Mesenchymal stem cell (in vitro differentiated cells and primary cell): ENCODE measurements around the gene LRCH4.
A peak's percentile ranks its signal among the peaks of the same experiment; 100 is the strongest.

Experiments
- DNase-seq: peaks from one replicate; pipeline ENCODE4 v3.0.0-alpha.2; 2013
- H2AFZ ChIP-seq: one replicate; pipeline ENCODE4 v1.6.1; 2013; ENCODE audit warnings: low read depth, mild to moderate bottlenecking, control low read depth, inconsistent platforms, low read length, moderate library complexity
- H2AK5ac ChIP-seq: 2 replicates; pipeline ENCODE4 v1.6.1; 2013; ENCODE audit warnings: low read length, moderate library complexity, mild to moderate bottlenecking, inconsistent platforms; ENCODE audit not compliant: severe bottlenecking
- H2BK120ac ChIP-seq: one replicate; pipeline ENCODE4 v1.6.1; 2013; ENCODE audit warnings: low read depth, mild to moderate bottlenecking, inconsistent platforms, low read length, moderate library complexity
- H2BK12ac ChIP-seq, 2 experiments: one replicate each; pipeline ENCODE4 v1.6.1; 2013; ENCODE audit warnings: inconsistent platforms in 2 of 2, low read length in 2 of 2, mild to moderate bottlenecking in 2 of 2, moderate library complexity in 2 of 2, control low read depth in 1 of 2
- H2BK15ac ChIP-seq: one replicate; pipeline ENCODE4 v1.6.1; 2013; ENCODE audit warnings: mild to moderate bottlenecking, low read depth, inconsistent platforms; ENCODE audit not compliant: poor library complexity, severe bottlenecking
- H2BK5ac ChIP-seq: 2 replicates; pipeline ENCODE4 v1.6.1; 2013; ENCODE audit warnings: low read depth, mild to moderate bottlenecking, low read length, control low read depth, inconsistent platforms; ENCODE audit not compliant: poor library complexity, severe bottlenecking
- H3K14ac ChIP-seq, 2 experiments: one replicate each; pipeline ENCODE4 v1.6.1; 2013; ENCODE audit warnings: inconsistent platforms in 2 of 2, low read length in 2 of 2, control low read depth in 1 of 2, mild to moderate bottlenecking in 1 of 2, moderate library complexity in 1 of 2
- H3K18ac ChIP-seq, 2 experiments: one replicate each; pipeline ENCODE4 v1.6.1; 2013; ENCODE audit warnings: inconsistent platforms in 2 of 2, low read length in 2 of 2, control low read depth in 1 of 2, low read depth in 1 of 2, mild to moderate bottlenecking in 1 of 2
- H3K23ac ChIP-seq, 2 experiments: one replicate each; pipeline ENCODE4 v1.6.1; 2013; ENCODE audit warnings: inconsistent platforms in 2 of 2, low read length in 2 of 2, mild to moderate bottlenecking in 2 of 2, moderate library complexity in 2 of 2, control low read depth in 1 of 2
- H3K27ac ChIP-seq: 2 replicates; pipeline ENCODE4 v1.5.1; 2013; ENCODE audit warnings: mild to moderate bottlenecking, moderate library complexity, low read length, control low read depth, inconsistent platforms; ENCODE audit not compliant: poor library complexity, severe bottlenecking
- H3K27me3 ChIP-seq, 2 experiments: 2 replicates each; pipeline versions ENCODE4 v1.6.1 to v1.7.0; 2013; ENCODE audit warnings: low read length in 2 of 2, mild to moderate bottlenecking in 2 of 2, moderate library complexity in 2 of 2, control low read depth in 1 of 2, inconsistent platforms in 1 of 2; ENCODE audit not compliant: control insufficient read depth in 1 of 2, insufficient read depth in 1 of 2
- H3K36me3 ChIP-seq, 2 experiments: 2 replicates each; pipeline versions ENCODE4 v1.6.1 to v1.7.0; 2013; ENCODE audit warnings: low read length in 2 of 2, control low read depth in 1 of 2, inconsistent platforms in 1 of 2, low read depth in 1 of 2, mild to moderate bottlenecking in 1 of 2; ENCODE audit not compliant: insufficient read depth in 2 of 2, control insufficient read depth in 1 of 2
- H3K4ac ChIP-seq, 2 experiments: one replicate each; pipeline ENCODE4 v1.6.1; 2013; ENCODE audit warnings: inconsistent platforms in 2 of 2, low read length in 2 of 2, mild to moderate bottlenecking in 2 of 2, moderate library complexity in 2 of 2, control low read depth in 1 of 2, low read depth in 1 of 2
- H3K4me1 ChIP-seq: 2 replicates; pipeline ENCODE4 v1.6.1; 2013; ENCODE audit warnings: low read depth, low read length, control low read depth; ENCODE audit not compliant: control insufficient read depth, insufficient read depth
- H3K4me2 ChIP-seq: 2 replicates; pipeline ENCODE4 v1.6.1; 2013; ENCODE audit warnings: low read length, mild to moderate bottlenecking, inconsistent platforms; ENCODE audit not compliant: poor library complexity, severe bottlenecking
- H3K4me3 ChIP-seq, 2 experiments: 2 replicates each; pipeline versions ENCODE4 v1.5.1 to v1.7.0; 2013; ENCODE audit warnings: low read length in 2 of 2, mild to moderate bottlenecking in 2 of 2, control low read depth in 1 of 2, low read depth in 1 of 2; ENCODE audit not compliant: insufficient read depth in 1 of 2
- H3K79me1 ChIP-seq: replicated peaks from 2 replicates; pipeline ENCODE4 v1.6.1; 2013; ENCODE audit warnings: mild to moderate bottlenecking, control low read depth, low read length, inconsistent platforms; ENCODE audit not compliant: poor library complexity, severe bottlenecking
- H3K9ac ChIP-seq: 2 replicates; pipeline ENCODE4 v1.7.0; 2013; ENCODE audit warnings: mild to moderate bottlenecking, low read length, moderate library complexity
- H3K9me3 ChIP-seq: 2 replicates; pipeline ENCODE4 v1.7.0; 2013; ENCODE audit warnings: mild to moderate bottlenecking, low read length; ENCODE audit not compliant: control insufficient read depth
- H4K8ac ChIP-seq: one replicate; pipeline ENCODE4 v1.6.1; 2013; ENCODE audit warnings: inconsistent platforms, mild to moderate bottlenecking, low read length, moderate library complexity
- H4K91ac ChIP-seq: one replicate; pipeline ENCODE4 v1.6.1; 2013; ENCODE audit warnings: mild to moderate bottlenecking, low read length, inconsistent platforms
- WGBS: methylation state at CpG from one replicate; pipeline ENCODE4 v1.1.7; 2013; ENCODE audit warnings: mixed read lengths; 5-methylcytosine and 5-hydroxymethylcytosine counted together

Gene LRCH4

DNA sequence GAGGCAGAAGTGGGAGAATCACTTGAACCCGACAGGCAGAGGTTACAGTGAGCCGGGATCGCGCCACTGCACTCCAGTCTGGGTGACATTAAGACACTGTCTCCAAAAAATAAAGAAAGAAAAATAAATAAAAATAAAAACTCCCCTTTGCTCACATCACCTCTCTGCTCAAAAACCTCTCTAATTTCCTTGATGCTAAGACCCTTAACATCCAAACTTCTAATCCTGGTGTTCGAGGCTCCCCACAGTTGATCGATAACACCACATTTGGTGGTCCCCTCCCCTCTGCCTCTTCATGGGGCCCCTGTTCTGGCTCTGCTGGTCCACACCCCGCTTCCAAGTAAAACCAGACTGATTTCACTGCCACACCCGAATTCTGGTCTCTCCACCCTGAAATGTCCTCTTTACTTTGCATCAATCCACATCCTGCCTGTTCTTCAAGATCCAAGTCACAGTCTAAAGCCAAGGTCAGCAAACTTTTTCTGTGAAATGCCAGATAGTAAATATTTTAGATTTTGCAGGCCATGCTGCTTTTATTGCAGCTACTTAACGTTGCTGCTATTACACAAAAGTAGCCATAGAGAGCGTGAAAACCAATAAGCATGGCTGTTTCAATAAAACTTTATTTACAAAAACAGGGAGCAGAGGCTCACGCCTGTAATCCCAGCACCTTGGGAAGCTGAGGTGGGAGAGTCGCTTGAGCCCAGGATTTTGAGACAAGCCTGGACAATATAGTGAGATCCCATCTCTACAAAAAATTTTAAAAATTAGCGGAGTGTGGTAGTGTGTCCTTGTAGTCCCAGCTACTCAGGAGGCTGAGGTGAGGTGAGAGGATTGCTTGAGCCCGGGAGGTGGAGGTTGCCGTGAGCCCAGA is 38.3 kb upstream of the LRCH4 start:
- no peak overlapping the region for H4K91ac ChIP-seq
- H3K4me3 ChIP-seq = no peak overlapping the region
- no peak overlapping the region for H3K4ac ChIP-seq
- no peak overlapping the region for H3K14ac ChIP-seq
- H2BK15ac ChIP-seq = no peak overlapping the region
- H2BK5ac ChIP-seq = no peak overlapping the region
- no peak overlapping the region for H2BK120ac ChIP-seq
- H2AK5ac ChIP-seq = no peak overlapping the region
- no peak for DNase-seq
- H3K79me1 ChIP-seq = no peaks in the 10 kb centered on the region
- no peak overlapping the region for H3K18ac ChIP-seq
- no peaks in the 10 kb centered on the region for H3K9me3 ChIP-seq
- no peak overlapping the region for H3K4me2 ChIP-seq
- WGBS = 93% methylated on average over 15 of the region's 15 CpGs
- H3K27ac ChIP-seq = no peak overlapping the region
- no peak overlapping the region for H2BK12ac ChIP-seq
- H2AFZ ChIP-seq = no peak overlapping the region
- H3K4me1 ChIP-seq = peaks cover 11% of the 10 kb centered on the region
- no peak overlapping the region for H3K9ac ChIP-seq
- peaks cover 0 to 17% of the 10 kb centered on the region in 2 experiments for H3K36me3 ChIP-seq
- no peak overlapping the region for H4K8ac ChIP-seq
- H3K27me3 ChIP-seq = peaks cover 0 to 7% of the 10 kb centered on the region in 2 experiments
- no peak overlapping the region for H3K23ac ChIP-seq

GRCh38 chr7:100621554-100621953 is 35.6 kb upstream of the LRCH4 start:
- Histone ChIP-seq H2AK5ac (no peak overlapping the region), H3K79me1 (no peaks in the 10 kb centered on the region), H3K27ac (no peak overlapping the region), H4K8ac (peak overlapping the region; percentile 47), H2BK5ac (no peak overlapping the region), H3K14ac (no peak overlapping the region), H3K9ac (no peak overlapping the region), H2AFZ (no peak overlapping the region), H3K4me2 (no peak overlapping the region), H2BK12ac (no peak overlapping the region), H3K18ac (no peak overlapping the region), H4K91ac (peak overlapping the region; percentile 1), H3K4ac (no peak overlapping the region), H3K9me3 (no peaks in the 10 kb centered on the region), H2BK15ac (no peak overlapping the region), H3K4me1 (peaks cover 4% of the 10 kb centered on the region), H3K23ac (no peak overlapping the region), H3K4me3 (no peak overlapping the region), H2BK120ac (no peak overlapping the region), H3K27me3 (no peaks in the 10 kb centered on the region), H3K36me3 (peaks cover 0 to 20% of the 10 kb centered on the region in 2 experiments)
- DNase-seq = peak; percentile 14
- WGBS = 71% methylated on average over 8 of the region's 8 CpGs

GRCh38 chr7:100620804-100621203 is 34.9 kb upstream of the LRCH4 start:
- Histone ChIP-seq H3K23ac (no peak overlapping the region), H3K4me3 (no peak overlapping the region), H2BK120ac (no peak overlapping the region), H3K79me1 (no peaks in the 10 kb centered on the region), H3K9ac (no peak overlapping the region), H3K4ac (no peak overlapping the region), H3K18ac (no peak overlapping the region), H3K27me3 (no peaks in the 10 kb centered on the region), H2AK5ac (no peak overlapping the region), H3K4me2 (no peak overlapping the region), H2AFZ (no peak overlapping the region), H4K8ac (no peak overlapping the region), H2BK5ac (no peak overlapping the region), H2BK12ac (no peak overlapping the region), H3K14ac (no peak overlapping the region), H3K27ac (no peak overlapping the region), H2BK15ac (no peak overlapping the region), H4K91ac (no peak overlapping the region), H3K36me3 (peaks cover 0 to 22% of the 10 kb centered on the region in 2 experiments), H3K9me3 (no peaks in the 10 kb centered on the region), H3K4me1 (no peaks in the 10 kb centered on the region)
- DNase-seq = no peak
- WGBS = 94% methylated on average over 23 of the region's 23 CpGs

- H4K91ac ChIP-seq = no peak overlapping the region
- H3K18ac ChIP-seq = no peak overlapping the region
- H3K27ac ChIP-seq = no peak overlapping the region
- no peak overlapping the region for H2BK5ac ChIP-seq
- H3K4me3 ChIP-seq = no peak overlapping the region
- no peaks in the 10 kb centered on the region for H3K9me3 ChIP-seq
- H3K27me3 ChIP-seq = no peaks in the 10 kb centered on the region
- H2BK15ac ChIP-seq = no peak overlapping the region
- H4K8ac ChIP-seq = no peak overlapping the region
- no peak overlapping the region for H3K23ac ChIP-seq
- H2AK5ac ChIP-seq = no peak overlapping the region
- H2AFZ ChIP-seq = no peak overlapping the region
- H3K36me3 ChIP-seq = peaks cover 0 to 22% of the 10 kb centered on the region in 2 experiments
- H3K4me2 ChIP-seq = no peak overlapping the region
- H3K4me1 ChIP-seq = no peaks in the 10 kb centered on the region
- no peak overlapping the region for H3K9ac ChIP-seq
- no peak overlapping the region for H2BK12ac ChIP-seq
- no peak overlapping the region for H2BK120ac ChIP-seq
- no peak for DNase-seq
- WGBS = 92% methylated on average over 4 of the region's 6 CpGs
- no peak overlapping the region for H3K14ac ChIP-seq
- H3K79me1 ChIP-seq = no peaks in the 10 kb centered on the region
- no peak overlapping the region for H3K4ac ChIP-seq
These were observed 34.3 kb upstream of the LRCH4 start for GRCh38 chr7:100620239-100620638.
